ENCODE measurements around the gene SQSTM1. TPM values are rescaled to one million over a fixed set of nuclear protein-coding genes. Genes with fewer than 3 reads are reported as not detected.
"Not testable (repeated sequence)": the region's sequence is repeated elsewhere in the genome, so short reads cannot be mapped to it uniquely, and the experiment has no call there.

Gene SQSTM1
- polyA plus RNA-seq, 6 donors from 2014 or later: 177 to 246 (median 194) TPM

DNA sequence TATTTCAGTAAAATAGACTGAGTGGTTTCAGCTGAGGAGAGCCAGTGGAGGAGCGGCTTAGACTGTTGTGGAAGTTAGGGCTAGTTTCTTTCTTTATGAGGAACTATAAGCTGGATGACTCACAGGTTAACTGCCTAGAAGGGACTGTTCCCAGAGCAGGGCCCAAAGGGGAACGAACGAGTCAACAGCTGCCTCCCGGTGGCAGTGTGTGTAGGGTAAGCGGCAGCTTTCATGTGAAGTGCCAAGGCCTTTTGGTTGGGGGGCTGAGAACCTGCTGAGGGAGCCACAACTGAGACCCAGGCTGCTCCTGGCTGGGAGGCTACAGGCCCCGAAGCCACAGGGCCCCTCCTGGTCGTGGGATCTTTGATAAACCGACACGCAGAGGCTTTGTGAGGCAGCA lies 7.0 kb downstream of the SQSTM1 start:
- Mint-ChIP-seq H3K27me3 (no peaks in the 10 kb centered on the region), H3K4me1 (peaks cover 20 to 33% (median 31%) of the 10 kb centered on the region in 3 donors), H3K36me3 (peaks cover 24 to 27% of the 10 kb centered on the region in 2 donors), H3K27ac (peak overlapping the region in 4 of 6 donors; percentile 26 to 98 (median 65)), H3K4me3 (peak overlapping the region in 1 of 8 donors; percentile 42), H3K9me3 (no peaks in the 10 kb centered on the region)
- DNase-seq (no peak), ATAC-seq (ENCODE audit: low read depth in 2 of 2) (no peak)

GRCh38 chr5:179828756-179829421 lies 8.2 kb downstream of the SQSTM1 start:
- Mint-ChIP-seq H3K4me3 (no peak overlapping the region), H3K27me3 (no peaks in the 10 kb centered on the region), H3K9me3 (no peaks in the 10 kb centered on the region), H3K27ac (peak overlapping the region in 4 of 6 donors; percentile 70 to 98 (median 80)), H3K36me3 (peaks cover 24 to 39% of the 10 kb centered on the region in 2 donors), H3K4me1 (peaks cover 20 to 25% (median 21%) of the 10 kb centered on the region in 3 donors)
- ATAC-seq (ENCODE audit: low read depth in 2 of 2) (no peak), DNase-seq (no peak)

GRCh38 chr5:179829732-179830435 lies 9.2 kb downstream of the SQSTM1 start:
- Mint-ChIP-seq H3K27ac (peak overlapping the region in 2 of 6 donors; percentile 65 to 98), H3K9me3 (no peaks in the 10 kb centered on the region), H3K27me3 (no peaks in the 10 kb centered on the region), H3K4me3 (peak overlapping the region in 1 of 8 donors; percentile 2), H3K36me3 (peaks cover 19 to 36% of the 10 kb centered on the region in 2 donors), H3K4me1 (peaks cover 11 to 18% (median 15%) of the 10 kb centered on the region in 3 donors)
- DNase-seq (no peak), ATAC-seq (ENCODE audit: low read depth in 2 of 2) (no peak)

DNA sequence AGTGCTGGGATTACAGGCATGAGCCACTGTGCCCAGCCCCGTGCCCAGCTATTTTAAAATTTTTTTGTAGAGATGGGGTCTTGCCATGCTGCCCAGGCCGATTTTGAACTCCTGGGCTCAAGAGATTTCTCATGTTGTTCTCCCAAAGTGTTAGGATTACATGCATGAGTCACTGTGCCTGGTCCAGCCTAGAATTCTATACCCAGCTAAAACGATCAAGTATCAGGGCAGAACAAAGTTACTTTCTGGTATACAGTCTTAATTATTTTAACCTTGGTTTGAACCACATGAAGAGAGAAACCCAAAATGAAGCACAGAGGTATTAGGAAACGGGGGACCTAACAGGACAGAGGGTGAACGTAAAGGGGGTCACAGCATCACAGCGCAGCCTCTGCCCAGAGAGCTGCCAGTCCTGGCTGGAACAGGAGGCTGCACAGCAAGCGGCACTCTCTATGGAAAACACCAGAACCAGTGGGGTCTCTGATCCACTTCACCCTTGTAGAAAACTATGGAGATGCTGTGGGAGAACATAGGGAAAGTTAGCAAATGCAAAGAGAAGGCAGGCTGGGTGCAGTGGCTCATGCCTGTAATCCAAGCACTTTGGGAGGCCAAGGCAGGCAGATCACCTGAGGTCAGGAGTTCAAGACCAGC lies 10.2 kb downstream of the SQSTM1 start:
- Mint-ChIP-seq H3K27me3 (no peaks in the 10 kb centered on the region), H3K4me1 (peaks cover 10 to 17% (median 15%) of the 10 kb centered on the region in 3 donors), H3K27ac (peak overlapping the region in 3 of 6 donors; percentile 38 to 98 (median 39)), H3K36me3 (peaks cover 14 to 37% of the 10 kb centered on the region in 2 donors), H3K9me3 (no peaks in the 10 kb centered on the region), H3K4me3 (no peak overlapping the region)
- ATAC-seq (ENCODE audit: low read depth in 2 of 2) (no peak), DNase-seq (no peak)

GRCh38 chr5:179832039-179832745 lies 11.5 kb downstream of the SQSTM1 start:
- DNase-seq (no peak), ATAC-seq (ENCODE audit: low read depth in 2 of 2) (no peak)
- Mint-ChIP-seq H3K4me1 (peaks cover 20 to 28% (median 22%) of the 10 kb centered on the region in 3 donors), H3K4me3 (peak overlapping the region in 1 of 8 donors; percentile 51), H3K27ac (peak overlapping the region in 2 of 6 donors; percentile 95 to 98), H3K36me3 (peaks cover 23 to 47% of the 10 kb centered on the region in 2 donors), H3K27me3 (no peaks in the 10 kb centered on the region), H3K9me3 (no peaks in the 10 kb centered on the region)

GRCh38 chr5:179833056-179833708 lies 12.5 kb downstream of the SQSTM1 start:
- H3K27ac Mint-ChIP-seq: peak overlapping the region in 4 of 6 donors; percentile 64 to 92 (median 80)
- no peaks in the 10 kb centered on the region for H3K9me3 Mint-ChIP-seq
- ATAC-seq (ENCODE audit: low read depth in 2 of 2) (no peak), DNase-seq (no peak)
- peaks cover 20 to 25% (median 22%) of the 10 kb centered on the region in 3 donors for H3K4me1 Mint-ChIP-seq
- peaks cover 23 to 47% of the 10 kb centered on the region in 2 donors for H3K36me3 Mint-ChIP-seq
- H3K27me3 Mint-ChIP-seq: no peaks in the 10 kb centered on the region
- H3K4me3 Mint-ChIP-seq: peak overlapping the region in 1 of 8 donors; percentile 28

DNA sequence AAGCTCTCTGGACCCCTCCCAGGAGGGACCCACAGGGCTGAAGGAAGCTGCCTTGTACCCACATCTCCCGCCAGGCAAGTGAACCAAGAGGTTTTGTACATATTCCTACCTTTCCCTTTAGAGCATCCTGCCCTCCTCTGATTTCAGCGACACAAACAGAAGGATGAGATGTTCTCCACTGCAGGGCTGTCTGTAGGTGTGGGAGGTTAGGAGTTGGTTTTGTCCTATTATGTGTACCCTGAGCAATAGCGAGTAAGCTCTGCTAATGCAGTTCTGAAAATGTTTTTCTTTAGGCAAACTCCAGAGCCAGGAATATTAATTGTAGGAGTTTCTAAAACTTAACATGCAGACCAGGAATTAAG lies 13.0 kb downstream of the SQSTM1 start:
- H3K36me3 Mint-ChIP-seq: peaks cover 22 to 43% of the 10 kb centered on the region in 2 donors
- H3K27ac Mint-ChIP-seq: peak overlapping the region in 4 of 6 donors; percentile 47 to 92 (median 76)
- H3K9me3 Mint-ChIP-seq: no peaks in the 10 kb centered on the region
- H3K4me1 Mint-ChIP-seq: peaks cover 17 to 22% (median 19%) of the 10 kb centered on the region in 3 donors
- DNase-seq (no peak), ATAC-seq (ENCODE audit: low read depth in 2 of 2) (no peak)
- H3K4me3 Mint-ChIP-seq: no peak overlapping the region
- no peaks in the 10 kb centered on the region for H3K27me3 Mint-ChIP-seq

GRCh38 chr5:179834120-179834519 lies 13.4 kb downstream of the SQSTM1 start:
- Mint-ChIP-seq H3K27me3 (no peaks in the 10 kb centered on the region), H3K4me3 (peak overlapping the region in 1 of 8 donors; percentile 29), H3K36me3 (peaks cover 19 to 39% of the 10 kb centered on the region in 2 donors), H3K27ac (peak overlapping the region in 1 of 6 donors; percentile 64), H3K4me1 (peaks cover 13 to 18% (median 17%) of the 10 kb centered on the region in 3 donors), H3K9me3 (no peaks in the 10 kb centered on the region)
- DNase-seq (no peak), ATAC-seq (ENCODE audit: low read depth in 2 of 2) (no peak)

DNA sequence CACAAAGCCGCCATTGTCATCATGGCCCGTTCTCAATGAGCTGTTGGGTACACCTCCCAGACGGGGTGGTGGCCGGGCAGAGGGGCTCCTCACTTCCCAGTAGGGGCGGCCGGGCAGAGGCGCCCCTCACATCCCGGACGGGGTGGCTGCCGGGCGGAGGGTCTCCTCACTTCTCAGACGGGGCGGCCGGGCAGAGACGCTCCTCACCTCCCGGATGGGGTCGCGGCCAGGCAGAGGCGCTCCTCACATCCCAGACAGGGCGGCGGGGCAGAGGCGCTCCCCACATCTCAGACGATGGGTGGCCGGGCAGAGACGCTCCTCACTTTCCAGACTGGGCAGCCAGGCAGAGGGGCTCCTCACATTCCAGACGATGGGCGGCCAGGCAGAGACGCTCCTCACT lies 14.2 kb downstream of the SQSTM1 start:
- not testable (repeated sequence) for H3K9me3 Mint-ChIP-seq; DNase-seq; H3K27me3 Mint-ChIP-seq; ATAC-seq (ENCODE audit: low read depth in 2 of 2); H3K4me3 Mint-ChIP-seq
- Mint-ChIP-seq H3K27ac (peak overlapping the region in 1 of 6 donors; percentile 23), H3K4me1 (peaks cover 10 to 16% (median 11%) of the 10 kb centered on the region in 3 donors), H3K36me3 (peaks cover 14 to 31% of the 10 kb centered on the region in 2 donors)

DNA sequence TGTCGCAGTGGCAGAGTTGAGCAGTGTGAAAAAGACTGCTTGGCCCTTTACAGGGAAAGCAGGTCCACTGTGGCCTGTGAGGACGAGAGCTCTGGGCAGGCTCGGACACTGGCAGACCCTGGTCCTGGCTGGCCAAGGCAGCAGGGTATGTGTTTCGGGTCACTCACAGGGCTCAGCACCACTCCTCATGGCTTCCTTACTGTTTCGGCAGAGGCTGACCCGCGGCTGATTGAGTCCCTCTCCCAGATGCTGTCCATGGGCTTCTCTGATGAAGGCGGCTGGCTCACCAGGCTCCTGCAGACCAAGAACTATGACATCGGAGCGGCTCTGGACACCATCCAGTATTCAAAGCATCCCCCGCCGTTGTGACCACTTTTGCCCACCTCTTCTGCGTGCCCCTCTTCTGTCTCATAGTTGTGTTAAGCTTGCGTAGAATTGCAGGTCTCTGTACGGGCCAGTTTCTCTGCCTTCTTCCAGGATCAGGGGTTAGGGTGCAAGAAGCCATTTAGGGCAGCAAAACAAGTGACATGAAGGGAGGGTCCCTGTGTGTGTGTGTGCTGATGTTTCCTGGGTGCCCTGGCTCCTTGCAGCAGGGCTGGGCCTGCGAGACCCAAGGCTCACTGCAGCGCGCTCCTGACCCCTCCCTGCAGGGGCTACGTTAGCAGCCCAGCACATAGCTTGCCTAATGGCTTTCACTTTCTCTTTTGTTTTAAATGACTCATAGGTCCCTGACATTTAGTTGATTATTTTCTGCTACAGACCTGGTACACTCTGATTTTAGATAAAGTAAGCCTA lies 15.7 kb downstream of the SQSTM1 start:
- DNase-seq: peak; percentile 49
- peaks cover 13 to 28% of the 10 kb centered on the region in 2 donors for H3K36me3 Mint-ChIP-seq

DNA sequence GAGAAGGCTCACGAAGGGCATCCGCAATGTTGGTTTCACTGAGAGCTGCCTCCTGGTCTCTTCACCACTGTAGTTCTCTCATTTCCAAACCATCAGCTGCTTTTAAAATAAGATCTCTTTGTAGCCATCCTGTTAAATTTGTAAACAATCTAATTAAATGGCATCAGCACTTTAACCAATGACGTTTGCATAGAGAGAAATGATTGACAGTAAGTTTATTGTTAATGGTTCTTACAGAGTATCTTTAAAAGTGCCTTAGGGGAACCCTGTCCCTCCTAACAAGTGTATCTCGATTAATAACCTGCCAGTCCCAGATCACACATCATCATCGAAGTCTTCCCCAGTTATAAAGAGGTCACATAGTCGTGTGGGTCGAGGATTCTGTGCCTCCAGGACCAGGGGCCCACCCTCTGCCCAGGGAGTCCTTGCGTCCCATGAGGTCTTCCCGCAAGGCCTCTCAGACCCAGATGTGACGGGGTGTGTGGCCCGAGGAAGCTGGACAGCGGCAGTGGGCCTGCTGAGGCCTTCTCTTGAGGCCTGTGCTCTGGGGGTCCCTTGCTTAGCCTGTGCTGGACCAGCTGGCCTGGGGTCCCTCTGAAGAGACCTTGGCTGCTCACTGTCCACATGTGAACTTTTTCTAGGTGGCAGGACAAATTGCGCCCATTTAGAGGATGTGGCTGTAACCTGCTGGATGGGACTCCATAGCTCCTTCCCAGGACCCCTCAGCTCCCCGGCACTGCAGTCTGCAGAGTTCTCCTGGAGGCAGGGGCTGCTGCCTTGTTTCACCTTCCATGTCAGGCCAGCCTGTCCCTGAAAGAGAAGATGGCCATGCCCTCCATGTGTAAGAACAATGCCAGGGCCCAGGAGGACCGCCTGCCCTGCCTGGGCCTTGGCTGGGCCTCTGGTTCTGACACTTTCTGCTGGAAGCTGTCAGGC lies 16.6 kb downstream of the SQSTM1 start:
- Mint-ChIP-seq H3K36me3 (peaks cover 13 to 28% of the 10 kb centered on the region in 2 donors), H3K9me3 (no peaks in the 10 kb centered on the region), H3K27me3 (no peaks in the 10 kb centered on the region), H3K27ac (peak overlapping the region; percentile 72 to 97 (median 90)), H3K4me1 (peaks cover 7 to 15% (median 10%) of the 10 kb centered on the region in 3 donors), H3K4me3 (peak overlapping the region in 1 of 8 donors; percentile 56)
- DNase-seq: no peak
- ATAC-seq (ENCODE audit: low read depth in 2 of 2): peak in 1 of 2 donors; percentile 2

More for the DNA sequence above, 15.7 kb downstream of the SQSTM1 start:
- Mint-ChIP-seq H3K4me1 (peaks cover 10 to 15% (median 11%) of the 10 kb centered on the region in 3 donors), H3K9me3 (no peaks in the 10 kb centered on the region), H3K27me3 (no peaks in the 10 kb centered on the region), H3K4me3 (peak overlapping the region in 2 of 8 donors; percentile 18 to 57), H3K27ac (peak overlapping the region; percentile 72 to 97 (median 90))
- peak; percentile 83 to 86 for ATAC-seq (ENCODE audit: low read depth in 2 of 2)
